ENCODE data around the gene NRXN3. TPM values are rescaled to one million over a fixed set of nuclear protein-coding genes. Genes with fewer than 3 reads are reported as not detected.

The NRXN3 gene
- total and polyA plus RNA-seq, 2 experiments from 2014 or later = 1.0 to 1.8 TPM

GRCh38 chr14:78974691-78975090, 804.5 kb downstream of the NRXN3 start (continued):
- TF ChIP-seq ZNF462 (CRISPR knock-in tag; IDR thresholded peaks at IDR 0.05) = no peak
- no peak for TF ChIP-seq JUNB (IDR thresholded peaks at IDR 0.05; ENCODE audit: unreplicated experiment)
- no peak for TF ChIP-seq REST (IDR thresholded peaks at IDR 0.05; ENCODE audit: unreplicated experiment)
- TF ChIP-seq ETS1 (IDR thresholded peaks at IDR 0.05) = no peak
- no peak for TF ChIP-seq ZNF114 (CRISPR knock-in tag; IDR thresholded peaks at IDR 0.05)
- no peak for TF ChIP-seq EZH2phosphoT487 (IDR thresholded peaks at IDR 0.05; ENCODE audit: unreplicated experiment)
- TF ChIP-seq POLR2AphosphoS5 (IDR thresholded peaks at IDR 0.05; ENCODE audit: low read depth) = no peak
- TF ChIP-seq ZNF331 (CRISPR knock-in tag; IDR thresholded peaks at IDR 0.05; ENCODE audit: low read depth) = no peak

Data from GM23338 (cell line).